ENCODE measurements around the gene MRTFA.

DNA sequence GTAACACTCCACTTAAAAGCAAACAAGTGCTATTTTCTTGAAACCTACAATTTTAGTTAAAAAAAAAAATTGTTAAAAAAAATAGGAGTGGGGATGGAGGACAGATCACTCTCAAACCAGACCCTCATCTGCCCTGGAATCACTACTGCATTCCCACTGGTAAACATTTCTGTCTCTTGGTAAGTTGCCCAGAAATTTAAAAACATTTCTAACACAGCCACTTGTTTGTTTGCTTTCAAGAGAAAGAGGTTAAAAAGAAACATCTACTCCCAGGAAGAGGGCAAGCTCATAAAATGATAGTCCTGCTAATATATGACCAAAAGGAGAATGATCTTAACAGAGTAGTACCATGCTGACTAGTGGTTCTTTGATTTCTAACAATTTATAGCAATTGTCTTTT, 182.8 kb downstream of the MRTFA start:
- TF ChIP-seq ARNT (IDR thresholded peaks at IDR 0.05) = no peak
- no peak for TF ChIP-seq NFRKB (IDR thresholded peaks at IDR 0.05)
- no peak for TF ChIP-seq FOXM1 (IDR thresholded peaks at IDR 0.05; ENCODE audit: borderline replicate concordance)
- no peak for TF ChIP-seq FOXA1 (IDR thresholded peaks at IDR 0.05)
- no peak for TF ChIP-seq SUZ12 (IDR thresholded peaks at IDR 0.05)
- no peak for TF ChIP-seq CTBP1 (IDR thresholded peaks at IDR 0.05; ENCODE audit: borderline replicate concordance)
